Neural cell (in vitro differentiated cells): ENCODE results near the gene CENPV. TPM values are rescaled to one million over a fixed set of nuclear protein-coding genes. Genes with fewer than 3 reads are reported as not detected.

Experiments used
- H2AFZ ChIP-seq: fragments of 200-600, 300-800 bp; sonication (generic), shearing (Covaris generic); 2 replicates; pipeline ENCODE4 v1.6.0; 2014; ENCODE audit warnings: low read depth, mild to moderate bottlenecking, antibody characterized with exemption, low read length, moderate library complexity
- H3F3A ChIP-seq: fragments of 200-600 bp; shearing (Covaris generic); 2 replicates; pipeline ENCODE4 v1.6.1; 2016; ENCODE audit warnings: mild to moderate bottlenecking, moderate library complexity, mixed read lengths, antibody characterized with exemption, low read length; ENCODE audit not compliant: insufficient read depth, poor library complexity, severe bottlenecking
- H3K27ac ChIP-seq: fragments of 200-600, 300-800 bp; sonication (generic), shearing (Covaris generic); 2 replicates; pipeline ENCODE4 v1.5.1; 2014; ENCODE audit warnings: mild to moderate bottlenecking, low read length, moderate library complexity
- H3K27me3 ChIP-seq: fragments of 300-800, 200-600 bp; sonication (generic), shearing (Covaris generic); 2 replicates; pipeline ENCODE4 v1.6.0; 2014; ENCODE audit warnings: mild to moderate bottlenecking, low read depth, low read length, moderate library complexity; ENCODE audit not compliant: insufficient read depth
- H3K36me3 ChIP-seq: fragments of 300-800, 200-600 bp; sonication (generic), shearing (Covaris generic); 2 replicates; pipeline ENCODE4 v1.5.1; 2014; ENCODE audit warnings: mild to moderate bottlenecking, antibody characterized with exemption, low read length, moderate library complexity; ENCODE audit not compliant: insufficient read depth
- H3K4me2 ChIP-seq: fragments of 300-800, 200-600 bp; sonication (generic), shearing (Covaris generic); 2 replicates; pipeline ENCODE4 v1.6.0; 2014; ENCODE audit warnings: mild to moderate bottlenecking, low read length
- H3K4me3 ChIP-seq: fragments of 300-800, 200-600 bp; sonication (generic), shearing (Covaris generic); 2 replicates; pipeline ENCODE4 v1.5.1; 2014; ENCODE audit warnings: mild to moderate bottlenecking, low read length, moderate library complexity
- H3K79me2 ChIP-seq: fragments of 200-600 bp; shearing (Covaris generic); replicated peaks from 2 replicates; pipeline ENCODE4 v1.6.0; 2014; ENCODE audit warnings: mild to moderate bottlenecking, low read length, moderate library complexity; ENCODE audit not compliant: insufficient read depth
- H3K9ac ChIP-seq: fragments of 300-800, 200-600 bp; sonication (generic), shearing (Covaris generic); 2 replicates; pipeline ENCODE4 v1.6.1; 2016; ENCODE audit warnings: mild to moderate bottlenecking, low read length, mixed read lengths
- H3K9me2 ChIP-seq: fragments of 200-600 bp; shearing (Covaris generic); 2 replicates; pipeline ENCODE4 v1.6.1; 2016; ENCODE audit warnings: mild to moderate bottlenecking, low read length, mixed read lengths; ENCODE audit not compliant: insufficient read depth
- H3K9me3 ChIP-seq: fragments of 200-600, 300-800 bp; sonication (generic), shearing (Covaris generic); 2 replicates; pipeline ENCODE4 v1.6.1; 2016; ENCODE audit warnings: mild to moderate bottlenecking, mixed run types, low read length, moderate library complexity, mixed read lengths
- H4K20me1 ChIP-seq: fragments of 200-600 bp; shearing (Covaris generic); 2 replicates; pipeline ENCODE4 v1.6.1; 2016; ENCODE audit warnings: mild to moderate bottlenecking, mixed run types; ENCODE audit not compliant: insufficient read depth
- CTCF ChIP-seq: fragments of 450-650 bp; IDR thresholded peaks from 2 replicates; pipeline ENCODE4 v1.5.1; 2014; ENCODE audit warnings: antibody characterized with exemption, mild to moderate bottlenecking, moderate library complexity; ENCODE audit not compliant: poor library complexity, severe bottlenecking
- EP300 ChIP-seq: fragments of 450-650 bp; conservative IDR thresholded peaks from 2 replicates; pipeline ENCODE4 v1.6.1; 2014; ENCODE audit warnings: antibody characterized with exemption, mild to moderate bottlenecking, moderate library complexity; ENCODE audit not compliant: poor library complexity, severe bottlenecking
- EZH2 ChIP-seq: fragments of 200-600, 300-800 bp; shearing (Covaris generic), sonication (generic); IDR thresholded peaks from 2 replicates; pipeline ENCODE4 v1.6.1; 2014; ENCODE audit warnings: antibody characterized with exemption, low read length, borderline replicate concordance, mild to moderate bottlenecking; ENCODE audit not compliant: insufficient read depth, poor library complexity, severe bottlenecking
- MXI1 ChIP-seq: fragments of 450-650 bp; conservative IDR thresholded peaks from 2 replicates; pipeline ENCODE4 v1.6.1; 2014; ENCODE audit warnings: antibody characterized with exemption, mild to moderate bottlenecking; ENCODE audit not compliant: poor library complexity, severe bottlenecking
- POLR2AphosphoS5 ChIP-seq: IDR thresholded peaks from 2 replicates; pipeline ENCODE4 v1.6.1; 2012
- RAD21 ChIP-seq: fragments of 450-650 bp; conservative IDR thresholded peaks from 2 replicates; pipeline ENCODE4 v1.6.1; 2014; ENCODE audit warnings: antibody characterized with exemption, mild to moderate bottlenecking, moderate library complexity
- REST ChIP-seq: IDR thresholded peaks from 2 replicates; pipeline ENCODE4 v1.6.1; 2012; ENCODE audit warnings: borderline replicate concordance
- SMC3 ChIP-seq: fragments of 450-650 bp; conservative IDR thresholded peaks from 2 replicates; pipeline ENCODE4 v1.6.1; 2014; ENCODE audit warnings: antibody characterized with exemption, mild to moderate bottlenecking, moderate library complexity; ENCODE audit not compliant: poor library complexity
- TAF1 ChIP-seq: IDR thresholded peaks from 2 replicates; pipeline ENCODE4 v1.6.1; 2012; ENCODE audit warnings: low read depth
- polyA plus RNA-seq: library from polyadenylated mRNA; depleted of rRNA; stranded (reverse); fragments of >200 nt; gene quantifications from 2 replicates; pipeline ENCODE4 v1.2.3, GENCODE V29; 2014

CENPV gene
- polyA plus RNA-seq, 1 donor from 2014 or later = 291 TPM

- Histone ChIP-seq H3F3A (no peaks in the 10 kb centered on the region), H3K4me2 (no peak overlapping the region), H3K9me3 (no peaks in the 10 kb centered on the region), H4K20me1 (no peaks in the 10 kb centered on the region), H2AFZ (no peak overlapping the region), H3K27ac (no peak overlapping the region), H3K27me3 (no peaks in the 10 kb centered on the region), H3K79me2 (no peaks in the 10 kb centered on the region), H3K36me3 (no peaks in the 10 kb centered on the region), H3K9me2 (no peaks in the 10 kb centered on the region), H3K4me3 (no peak overlapping the region), H3K9ac (no peak overlapping the region)
- no peak for TF ChIP-seq EP300
- TF ChIP-seq POLR2AphosphoS5 = no peak
- TF ChIP-seq SMC3 = peak; percentile 83
- TF ChIP-seq TAF1 = no peak
- TF ChIP-seq EZH2 = no peak
- TF ChIP-seq RAD21 = peak; percentile 78
- no peak for TF ChIP-seq MXI1
- peak; percentile 90 for TF ChIP-seq CTCF
These were observed 10.7 kb upstream of the CENPV start for GRCh38 chr17:16363749-16364536.

GRCh38 chr17:16361874-16362273 lies 8.6 kb upstream of the CENPV start:
- no peaks in the 10 kb centered on the region for H3K9me2 ChIP-seq
- H3K36me3 ChIP-seq = no peaks in the 10 kb centered on the region
- TF ChIP-seq EP300 (no peak), EZH2 (no peak), REST (no peak), CTCF (no peak), POLR2AphosphoS5 (no peak), TAF1 (no peak), RAD21 (no peak), SMC3 (no peak), MXI1 (no peak)
- no peaks in the 10 kb centered on the region for H3F3A ChIP-seq
- no peak overlapping the region for H3K4me2 ChIP-seq
- no peaks in the 10 kb centered on the region for H4K20me1 ChIP-seq
- no peaks in the 10 kb centered on the region for H3K9me3 ChIP-seq
- no peak overlapping the region for H2AFZ ChIP-seq
- H3K79me2 ChIP-seq = no peaks in the 10 kb centered on the region
- no peaks in the 10 kb centered on the region for H3K27me3 ChIP-seq
- no peak overlapping the region for H3K9ac ChIP-seq
- no peak overlapping the region for H3K27ac ChIP-seq
- no peak overlapping the region for H3K4me3 ChIP-seq
